HG03469 (cell line): ENCODE results near the gene ARHGAP28.

Experiments used
- ATAC-seq: cut with Tn5 transposase; IDR thresholded peaks from one replicate; pipeline ENCODE4 v1.9.1; 2021; ENCODE audit warnings: mild to moderate bottlenecking, moderate library complexity, moderate number of reproducible peaks; ENCODE audit not compliant: unreplicated experiment

The ARHGAP28 gene

DNA sequence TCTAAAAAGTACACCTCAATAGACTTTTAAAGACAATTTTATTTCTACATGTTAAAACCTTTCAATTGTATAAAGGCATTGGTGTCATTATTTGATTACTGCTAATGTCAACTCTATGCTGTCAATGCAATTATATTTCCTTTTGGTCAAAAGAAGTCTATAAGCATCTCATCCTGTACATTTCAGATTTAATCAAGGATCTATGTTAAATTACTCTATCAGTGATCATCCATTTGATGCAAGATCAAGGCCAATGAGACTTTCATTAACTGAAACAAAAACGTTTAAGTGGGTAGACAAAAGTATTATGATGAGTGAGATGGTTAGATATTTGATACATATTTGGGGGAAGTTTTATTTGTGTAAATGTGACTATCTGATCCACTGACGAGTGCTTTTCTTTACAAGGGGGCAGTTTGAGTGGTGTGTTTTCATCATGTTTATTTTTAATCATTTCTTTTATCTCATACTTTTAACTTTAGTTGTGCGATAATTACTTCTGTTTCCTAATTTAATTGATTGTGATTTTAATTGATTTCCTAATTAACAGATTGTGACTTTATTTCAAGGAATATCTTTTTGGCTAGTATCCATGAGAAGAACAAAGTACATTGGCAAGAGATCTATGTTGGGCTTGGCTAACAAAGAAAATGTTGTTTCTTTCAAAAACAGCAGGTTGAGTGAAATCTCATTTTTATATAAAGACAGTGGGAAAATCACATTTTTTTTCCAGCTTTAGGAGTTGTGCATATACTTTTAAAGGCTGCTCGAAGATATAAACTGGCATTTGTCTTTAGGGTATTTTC, 1.1 kb downstream of the ARHGAP28 start:
- no peak for ATAC-seq

- no peak for ATAC-seq
Measured at GRCh38 chr18:6731222-6731596, 1.7 kb downstream of the ARHGAP28 start.

DNA sequence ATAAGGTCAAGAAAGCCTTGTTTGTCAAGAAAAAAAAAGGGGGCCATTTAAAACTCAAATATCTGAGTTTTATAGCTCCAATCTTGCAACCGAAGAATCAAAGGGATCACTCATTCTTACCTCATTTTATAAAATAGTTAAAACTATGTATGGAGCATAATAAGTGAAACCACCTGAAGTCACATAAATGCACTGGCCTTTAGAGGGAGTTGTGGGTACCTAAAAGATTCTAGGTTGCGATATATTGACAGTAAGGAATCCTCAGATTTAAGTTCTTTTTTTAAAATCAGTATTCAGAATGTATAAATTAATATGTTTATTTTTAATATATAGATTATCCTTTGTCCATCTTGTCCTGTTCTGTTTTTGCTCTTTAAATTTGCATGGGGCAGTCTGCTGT, 3.4 kb downstream of the ARHGAP28 start:
- ATAC-seq, result no peak

DNA sequence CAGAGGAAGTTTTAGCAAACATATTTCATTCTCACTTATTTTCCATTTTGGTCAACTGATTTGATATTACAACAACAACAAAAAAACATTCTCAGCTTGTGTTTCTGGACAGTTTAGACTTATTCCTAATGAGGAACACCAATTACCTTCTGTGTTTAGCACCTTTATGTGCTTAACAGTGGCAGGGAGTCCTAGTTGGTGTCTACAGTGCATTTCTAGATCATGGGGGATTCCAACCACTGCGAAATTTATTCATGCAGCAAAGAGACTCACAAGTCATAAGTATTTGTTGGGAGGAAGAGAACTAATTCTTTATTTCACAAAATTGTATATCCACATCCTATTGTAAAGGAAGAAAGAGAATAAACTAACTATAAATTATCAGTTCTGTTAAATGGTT, 4.2 kb downstream of the ARHGAP28 start:
- no peak for ATAC-seq

DNA sequence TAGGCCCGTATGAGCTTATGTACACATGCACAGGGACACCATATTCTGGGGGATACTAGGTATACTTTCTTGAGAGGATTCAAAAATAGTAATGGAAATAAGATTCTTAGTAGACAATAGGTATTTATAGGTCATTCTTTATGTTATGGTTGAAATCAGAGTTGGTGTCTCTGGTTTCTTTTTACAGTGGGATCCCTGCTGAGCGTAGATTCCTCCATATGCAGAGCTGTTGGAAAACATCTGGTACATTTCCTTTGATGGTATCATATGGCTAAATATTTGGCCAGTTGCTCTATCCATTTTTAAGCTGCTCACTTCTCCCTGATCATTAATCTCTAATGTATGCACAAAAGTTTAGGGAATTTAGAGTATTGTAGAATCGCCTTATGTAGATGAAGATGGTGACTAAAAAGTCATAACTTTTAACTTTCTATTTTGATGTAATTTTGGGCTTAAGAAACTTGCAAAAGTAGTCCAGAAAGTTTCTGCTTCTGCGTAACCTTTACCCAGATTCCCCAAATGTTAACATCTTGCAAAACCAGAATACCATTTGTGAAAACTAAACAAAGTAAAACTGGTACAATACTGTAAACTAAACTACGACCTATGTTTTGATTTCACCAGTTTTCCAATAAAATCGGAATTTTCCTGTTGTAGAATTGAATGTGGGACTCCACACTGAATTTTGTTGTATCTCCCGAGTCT, 5.4 kb downstream of the ARHGAP28 start:
- ATAC-seq, result no peak

DNA sequence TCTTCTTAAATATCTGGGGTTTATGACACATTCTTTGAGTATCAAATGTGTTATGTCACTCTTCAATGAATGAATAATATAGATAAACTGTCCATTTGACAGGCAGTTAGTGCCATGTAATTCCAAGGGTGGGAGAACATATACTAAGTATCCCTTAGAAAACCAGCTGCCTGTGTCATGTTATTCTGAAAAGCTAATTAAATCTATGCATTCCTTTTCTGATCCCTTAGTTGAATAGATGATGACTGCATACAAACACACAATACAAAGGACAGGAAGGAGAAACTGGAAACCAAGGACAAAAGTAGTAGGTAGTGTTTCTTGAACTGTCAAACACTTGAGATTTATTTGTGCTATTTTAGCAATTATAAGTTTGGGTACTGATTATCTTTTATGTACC, 8.3 kb downstream of the ARHGAP28 start:
- ATAC-seq, result no peak

DNA sequence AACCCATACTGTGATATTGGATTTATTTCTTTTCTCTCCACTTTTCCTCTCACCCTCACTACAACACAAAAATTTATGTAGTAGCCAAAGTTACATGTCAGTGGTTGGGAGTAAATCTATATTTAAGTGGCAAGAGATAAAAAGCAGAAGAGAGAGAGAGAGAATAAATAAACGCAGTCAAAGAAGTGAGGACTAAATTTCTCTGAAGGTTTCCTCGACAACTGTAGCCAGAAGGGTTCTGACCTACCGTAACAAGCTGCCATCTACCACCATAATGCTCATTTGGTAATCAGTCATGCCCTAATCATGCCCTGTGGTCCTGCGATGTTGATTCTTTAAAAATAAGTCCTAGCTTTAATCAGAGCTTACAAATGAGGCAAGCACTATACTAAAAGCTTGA, 9.1 kb downstream of the ARHGAP28 start:
- ATAC-seq, result no peak

DNA sequence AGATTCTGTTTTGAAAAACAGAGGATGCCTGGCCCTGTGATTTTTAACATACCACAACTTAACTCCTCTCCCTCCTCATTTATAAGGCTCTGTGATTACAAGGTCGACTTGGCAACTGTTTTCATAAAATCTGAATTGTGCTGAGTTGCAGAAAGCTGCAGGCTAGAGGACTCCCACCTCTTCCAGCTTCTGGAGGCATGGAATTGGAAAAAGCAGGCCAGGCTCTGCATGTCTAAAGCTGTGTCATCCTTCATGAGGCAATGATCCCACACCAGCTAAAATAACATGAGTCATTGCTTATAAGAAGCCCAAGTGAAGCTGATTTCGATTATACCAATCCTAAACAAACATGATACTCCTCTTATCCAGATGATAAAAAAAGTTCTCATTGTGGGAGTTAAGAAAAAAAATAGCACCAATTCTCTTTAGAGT, 11.7 kb downstream of the ARHGAP28 start:
- ATAC-seq, result no peak

GRCh38 chr18:6741786-6742185, 12.3 kb downstream of the ARHGAP28 start:
- ATAC-seq, result no peak

DNA sequence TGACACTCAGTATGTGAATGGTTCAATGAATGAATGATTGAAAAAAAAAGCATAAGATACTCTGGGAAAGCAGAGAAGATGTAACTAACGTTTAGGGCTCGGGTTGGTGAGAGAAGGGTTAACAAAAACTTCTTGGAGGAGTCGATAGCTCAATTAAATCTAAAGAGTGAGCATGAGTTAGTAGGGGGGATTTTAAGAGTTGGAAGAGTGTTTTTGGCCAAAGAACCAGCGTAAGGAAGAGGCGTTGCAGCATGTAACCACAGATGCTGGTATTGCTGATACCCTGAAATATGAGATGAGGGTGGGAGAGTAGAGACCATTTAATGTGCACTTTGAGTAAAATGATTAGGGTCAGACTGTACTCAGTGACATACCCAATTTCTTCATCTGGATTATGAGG, 14.5 kb downstream of the ARHGAP28 start:
- ATAC-seq, result no peak

- ATAC-seq, result no peak
Measured at GRCh38 chr18:6744816-6745455, 15.4 kb downstream of the ARHGAP28 start.

DNA sequence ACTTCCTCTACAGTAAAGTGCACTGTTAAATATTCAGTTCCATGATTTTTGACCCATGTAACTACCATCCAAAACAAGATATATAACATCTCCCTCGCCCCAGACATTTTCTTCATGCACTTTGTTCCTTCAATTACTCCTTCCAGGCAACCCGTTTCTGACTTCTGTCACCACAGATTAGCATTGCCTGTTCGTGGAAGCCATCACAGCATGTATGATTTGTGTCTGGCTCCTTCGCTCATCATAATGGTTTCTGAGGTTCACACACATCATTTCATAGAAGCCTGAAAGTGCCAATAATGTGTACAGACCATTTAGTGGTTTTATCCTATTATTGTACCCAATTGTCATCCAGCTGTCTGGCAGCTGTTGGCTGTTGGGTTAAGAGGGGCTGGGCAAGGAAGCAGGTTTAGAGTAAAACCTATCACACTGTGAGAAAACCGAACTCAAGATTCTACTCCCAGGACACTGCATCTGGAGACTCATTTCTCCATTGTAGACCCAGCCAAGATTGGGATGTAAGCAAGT, 16.1 kb downstream of the ARHGAP28 start:
- no peak for ATAC-seq

DNA sequence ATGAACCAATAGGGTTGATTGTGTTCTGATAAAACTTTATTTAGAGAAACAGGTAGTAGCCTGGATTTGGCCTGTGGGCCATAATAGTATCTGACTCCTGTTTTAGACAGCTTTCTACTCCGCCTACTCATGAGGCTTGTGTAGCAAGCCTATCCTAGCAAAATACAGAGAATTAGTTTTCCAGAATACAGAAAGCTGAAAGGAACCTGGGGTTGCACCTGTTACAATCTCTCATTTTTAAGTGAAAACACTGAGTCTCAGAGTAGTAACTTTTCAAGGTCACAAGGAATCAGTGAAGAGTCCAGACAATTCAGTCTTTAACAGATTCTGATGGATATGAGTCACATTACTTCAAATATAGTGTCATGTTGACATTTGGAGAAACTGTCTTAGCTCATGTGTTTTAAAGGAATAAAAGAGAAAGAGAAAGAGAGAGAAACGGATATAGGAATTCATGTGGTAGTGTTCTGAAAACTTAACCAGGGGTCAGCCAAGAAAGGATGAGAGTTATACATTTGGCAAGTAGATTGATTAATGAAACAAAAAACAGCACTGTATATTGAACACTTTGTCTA, 17.0 kb downstream of the ARHGAP28 start:
- no peak for ATAC-seq

- no peak for ATAC-seq
Measured at GRCh38 chr18:6747646-6748045, 18.1 kb downstream of the ARHGAP28 start.

DNA sequence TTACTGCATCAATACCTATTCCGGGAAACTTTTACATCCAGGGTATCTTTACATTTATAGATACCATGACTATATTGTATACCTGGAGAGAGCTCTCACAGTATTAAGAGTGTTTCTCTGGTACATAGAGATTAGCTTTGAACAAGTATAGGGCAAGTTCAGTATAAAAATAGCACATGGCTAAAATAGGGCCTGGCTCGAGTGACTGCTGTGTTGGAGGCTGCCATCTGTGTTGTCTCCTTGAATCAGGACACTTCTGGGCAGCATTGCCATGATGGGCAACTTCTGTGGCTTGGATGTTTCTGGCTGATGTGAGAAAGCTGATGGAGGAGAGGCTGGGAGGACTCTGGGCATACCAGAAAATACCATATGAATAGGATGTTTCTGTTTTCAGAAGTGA, 18.7 kb downstream of the ARHGAP28 start:
- no peak for ATAC-seq

- no peak for ATAC-seq
Measured at GRCh38 chr18:6750411-6750810, 20.9 kb downstream of the ARHGAP28 start.

DNA sequence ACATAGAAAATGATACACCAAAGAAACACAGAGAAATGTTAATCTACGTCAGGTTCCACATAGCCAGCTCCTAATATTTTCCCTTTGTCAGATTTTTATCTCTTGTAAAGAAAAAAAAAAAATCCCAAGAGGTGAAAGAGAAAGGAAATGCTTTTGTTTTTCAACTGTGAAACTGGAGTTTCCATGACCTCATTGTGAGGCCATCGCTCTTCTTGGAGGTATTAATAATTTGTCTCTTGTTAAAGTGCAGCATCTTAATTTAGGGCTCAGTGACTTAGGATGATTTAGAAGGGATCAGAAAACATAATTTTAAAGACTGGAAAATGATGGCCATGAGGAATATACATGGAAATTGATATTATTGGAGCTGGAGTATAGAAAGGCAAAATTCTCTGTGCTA, 21.7 kb downstream of the ARHGAP28 start:
- no peak for ATAC-seq

DNA sequence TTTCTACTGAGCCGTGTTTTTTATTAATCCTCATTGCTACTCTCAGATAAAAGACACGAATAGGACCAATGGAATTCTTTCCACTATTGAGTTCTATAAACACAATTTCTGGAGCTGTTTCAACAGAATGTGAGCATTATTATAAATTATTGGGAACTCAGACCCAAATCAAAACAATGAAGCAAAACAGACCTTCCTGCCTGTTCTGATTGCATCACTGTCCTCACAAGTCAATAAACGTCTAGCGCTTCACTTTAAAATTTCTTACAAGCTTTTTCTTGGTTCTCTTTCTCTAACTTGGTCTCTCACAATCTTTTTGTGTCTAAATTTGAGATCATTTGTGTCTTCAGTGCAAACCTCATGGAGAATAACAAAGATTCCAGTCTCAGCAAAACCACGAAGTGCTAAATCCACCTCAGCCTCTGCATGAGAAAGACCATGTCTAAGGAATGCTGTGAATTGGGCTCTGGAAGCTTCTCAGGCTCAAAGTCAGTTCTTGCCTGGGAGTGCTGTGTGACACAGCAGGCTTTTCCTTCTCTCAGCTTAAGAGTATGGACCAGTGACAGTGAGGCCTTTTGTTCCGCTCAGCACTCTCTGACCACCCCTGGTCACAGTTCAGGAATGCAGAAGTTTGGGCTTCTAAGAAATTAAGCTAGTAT, 22.8 kb downstream of the ARHGAP28 start:
- ATAC-seq, result no peak

GRCh38 chr18:6755107-6755506, 25.6 kb downstream of the ARHGAP28 start:
- no peak for ATAC-seq

DNA sequence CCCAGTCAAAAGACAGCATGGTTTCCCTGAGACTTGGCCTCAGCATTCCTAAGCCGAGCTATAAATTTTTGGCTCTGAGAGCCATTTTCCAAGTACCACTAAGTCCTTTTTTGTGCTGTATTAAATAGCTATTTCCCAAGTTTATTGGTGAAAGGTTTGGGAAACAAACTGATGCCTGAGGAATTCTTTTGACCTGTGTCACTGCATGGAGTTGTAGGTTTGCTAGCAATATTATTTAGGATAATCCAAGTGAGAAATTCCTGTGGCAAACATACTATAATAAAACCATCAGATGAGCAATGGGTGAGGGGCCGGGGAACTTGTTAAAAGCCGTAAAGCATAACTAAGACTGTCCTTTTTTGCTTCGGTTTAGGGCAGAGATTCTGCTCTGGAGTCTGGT, 28.4 kb downstream of the ARHGAP28 start:
- no peak for ATAC-seq

DNA sequence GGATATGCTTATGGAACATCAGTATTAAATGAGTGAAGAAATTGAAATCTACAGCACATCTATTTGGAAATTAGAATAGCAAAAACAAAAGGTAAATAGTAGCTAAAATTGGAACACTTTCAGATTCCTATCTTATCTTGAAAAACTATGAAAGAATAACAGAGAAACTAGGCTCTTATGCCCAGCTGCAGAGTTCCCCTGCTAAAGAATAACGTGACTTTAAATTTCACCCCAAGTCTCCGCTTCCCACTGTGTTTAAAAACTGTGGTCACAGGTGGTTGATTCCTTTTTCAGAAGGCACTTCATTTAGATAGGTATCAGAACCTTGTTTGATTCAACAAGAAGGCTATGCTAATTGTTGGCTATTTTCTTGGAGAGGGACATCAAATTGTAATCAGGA, 30.1 kb downstream of the ARHGAP28 start:
- ATAC-seq, result no peak
